IPS DF 4.7 (cell line): ENCODE data around the gene CTIF.

Experiments
- DNase-seq: peaks from one replicate; pipeline ENCODE4 v3.0.0-alpha.2; 2013; ENCODE audit warnings: low spot score; ENCODE audit errors: extremely low read depth

The CTIF gene

DNA sequence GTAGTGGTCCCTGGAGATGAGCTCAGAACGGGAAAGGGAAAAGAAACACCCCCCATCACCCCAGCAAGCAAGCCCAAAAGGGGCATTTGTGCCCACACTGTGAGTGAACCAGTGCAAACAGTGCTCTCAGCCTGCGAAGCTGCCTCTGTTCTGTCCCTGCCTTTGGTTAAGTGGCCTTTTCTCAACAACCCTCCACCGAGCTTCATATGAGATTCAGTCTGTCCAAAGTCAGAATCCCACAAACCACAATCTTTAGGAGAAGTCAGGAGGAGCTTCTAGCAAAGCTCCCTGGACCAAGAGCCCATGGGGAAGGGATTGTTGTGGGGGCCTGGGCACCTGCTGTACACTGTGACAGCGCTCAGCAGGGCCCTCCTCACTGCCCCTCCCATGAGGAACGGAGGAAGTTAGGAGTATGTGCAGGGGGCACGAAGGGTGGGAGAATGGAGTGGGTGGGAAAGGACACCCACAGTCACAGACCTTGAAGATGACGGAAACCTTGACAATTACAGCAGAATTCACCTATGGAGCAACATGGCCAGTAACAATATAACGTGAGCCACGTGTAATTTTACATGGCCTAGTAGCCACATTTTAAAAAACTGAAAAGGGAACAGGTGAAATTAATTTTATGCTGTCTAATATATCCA, 292.4 kb downstream of the CTIF start:
- no peak for DNase-seq

DNA sequence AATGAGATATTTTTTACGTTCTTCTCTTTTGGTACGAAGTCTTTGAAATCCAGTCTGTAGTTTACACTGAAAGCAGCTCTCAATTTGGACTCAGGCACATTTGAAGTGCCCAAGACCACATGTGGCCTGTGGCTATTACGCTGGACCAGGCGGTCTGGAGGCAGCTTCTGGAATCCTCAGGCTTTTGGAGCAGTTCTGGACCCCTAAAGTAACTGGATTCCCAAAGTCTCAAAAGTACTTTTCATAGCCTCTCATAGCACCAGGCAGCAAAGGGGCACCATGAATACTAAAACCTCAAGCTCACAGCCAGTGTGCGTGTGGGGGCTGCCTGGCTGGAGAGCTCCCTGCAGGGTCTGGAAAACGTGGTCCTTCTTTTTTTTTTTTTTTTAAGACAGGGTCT, 293.0 kb downstream of the CTIF start:
- no peak for DNase-seq

GRCh38 chr18:48832938-48833700, 294.3 kb downstream of the CTIF start:
- no peak for DNase-seq

GRCh38 chr18:48833701-48834412, 295.0 kb downstream of the CTIF start:
- no peak for DNase-seq

DNA sequence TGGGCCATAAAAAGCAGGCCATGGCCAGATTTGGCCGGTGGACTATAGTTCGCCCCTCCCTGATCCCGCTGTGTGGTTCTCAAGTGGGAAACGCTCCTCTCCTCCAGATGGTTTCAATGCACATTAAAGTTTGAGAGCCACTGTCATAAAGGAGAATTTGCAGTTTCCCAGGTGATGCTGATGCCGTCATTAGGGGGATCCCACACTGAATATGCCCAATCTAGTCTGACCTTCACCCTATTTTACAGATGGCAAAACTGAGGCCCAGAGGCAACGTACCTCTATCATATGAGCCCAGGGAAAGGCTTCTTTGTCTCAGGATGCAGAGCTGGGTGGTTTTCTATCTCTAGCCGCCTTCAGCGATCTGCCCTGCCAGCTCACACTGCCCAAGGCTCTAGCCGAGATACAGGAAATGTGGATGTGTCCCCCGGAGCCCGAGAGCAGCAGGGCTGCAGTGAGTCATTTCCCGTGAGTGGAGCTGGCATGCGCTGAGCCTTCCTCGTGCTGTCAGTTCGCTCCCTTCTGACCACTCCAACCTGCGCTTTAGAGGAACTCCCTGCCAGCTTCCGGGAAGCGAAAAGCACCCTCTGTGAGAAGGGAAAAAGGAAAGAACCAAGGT, 295.7 kb downstream of the CTIF start:
- no peak for DNase-seq

DNA sequence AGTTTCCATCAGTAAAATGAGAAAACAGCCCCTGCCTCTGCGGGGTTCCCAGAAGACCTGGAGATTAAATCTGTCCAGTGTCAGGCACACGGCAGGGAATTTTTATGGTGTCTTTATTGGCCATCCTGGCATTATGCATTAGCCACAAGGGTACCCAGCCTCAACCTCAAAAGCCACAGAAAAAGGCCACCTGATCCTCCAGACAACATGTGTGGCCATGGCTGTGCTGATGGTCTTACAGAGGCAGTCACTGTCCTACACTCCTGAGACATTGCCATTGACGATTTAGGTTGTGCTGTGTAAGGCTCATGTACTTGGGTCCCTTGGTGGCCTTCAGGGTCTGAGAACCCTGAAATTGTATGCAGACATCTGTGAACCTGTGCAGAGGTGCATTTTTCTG, 296.3 kb downstream of the CTIF start:
- DNase-seq, result no peak

- no peak for DNase-seq
Measured at GRCh38 chr18:48835745-48836170, 296.9 kb downstream of the CTIF start.

GRCh38 chr18:48836231-48836805, 297.5 kb downstream of the CTIF start:
- no peak for DNase-seq

DNA sequence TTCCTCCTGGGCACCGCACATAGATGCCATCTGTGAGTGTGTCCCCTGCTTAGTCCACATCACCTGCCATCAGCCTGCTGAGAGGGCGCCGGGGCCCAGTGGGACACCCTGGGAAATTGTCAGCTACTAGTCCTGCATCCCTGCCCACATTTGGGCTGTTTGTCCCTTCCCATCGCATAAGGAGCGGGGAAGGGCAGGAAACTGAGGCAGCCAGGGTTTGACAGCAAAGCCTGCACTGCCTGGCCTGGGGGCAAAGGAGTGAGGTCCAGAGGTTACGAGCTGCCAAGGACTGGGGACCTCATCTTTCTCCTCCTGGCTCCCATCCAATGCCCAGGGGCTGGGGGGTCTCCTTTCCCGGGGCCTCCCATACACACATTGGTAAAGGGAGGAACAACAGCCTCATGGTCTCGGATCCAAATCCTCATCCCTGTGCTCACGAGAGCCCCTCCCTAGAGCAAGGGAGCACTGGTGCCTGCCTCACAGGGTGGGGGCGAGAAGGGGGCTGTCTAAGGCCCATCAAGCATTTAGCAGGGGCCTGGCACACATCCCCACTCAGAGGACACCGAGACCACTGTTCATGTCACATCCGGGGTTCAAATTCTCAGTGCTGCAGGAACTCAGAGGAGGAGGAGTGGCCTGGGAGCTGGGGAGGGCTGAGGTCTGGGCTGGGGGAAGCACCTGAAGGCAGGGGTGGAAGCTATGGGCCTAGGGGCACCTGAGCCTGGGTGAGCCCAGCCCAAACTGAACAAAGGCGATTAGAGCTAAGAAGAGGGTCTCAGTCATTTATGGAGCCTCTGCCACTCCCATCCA, 298.2 kb downstream of the CTIF start:
- DNase-seq, result no peak

GRCh38 chr18:48837676-48838075, 298.8 kb downstream of the CTIF start:
- DNase-seq, result no peak

- DNase-seq, result no peak
Measured at GRCh38 chr18:48838166-48838775, 299.4 kb downstream of the CTIF start.

DNA sequence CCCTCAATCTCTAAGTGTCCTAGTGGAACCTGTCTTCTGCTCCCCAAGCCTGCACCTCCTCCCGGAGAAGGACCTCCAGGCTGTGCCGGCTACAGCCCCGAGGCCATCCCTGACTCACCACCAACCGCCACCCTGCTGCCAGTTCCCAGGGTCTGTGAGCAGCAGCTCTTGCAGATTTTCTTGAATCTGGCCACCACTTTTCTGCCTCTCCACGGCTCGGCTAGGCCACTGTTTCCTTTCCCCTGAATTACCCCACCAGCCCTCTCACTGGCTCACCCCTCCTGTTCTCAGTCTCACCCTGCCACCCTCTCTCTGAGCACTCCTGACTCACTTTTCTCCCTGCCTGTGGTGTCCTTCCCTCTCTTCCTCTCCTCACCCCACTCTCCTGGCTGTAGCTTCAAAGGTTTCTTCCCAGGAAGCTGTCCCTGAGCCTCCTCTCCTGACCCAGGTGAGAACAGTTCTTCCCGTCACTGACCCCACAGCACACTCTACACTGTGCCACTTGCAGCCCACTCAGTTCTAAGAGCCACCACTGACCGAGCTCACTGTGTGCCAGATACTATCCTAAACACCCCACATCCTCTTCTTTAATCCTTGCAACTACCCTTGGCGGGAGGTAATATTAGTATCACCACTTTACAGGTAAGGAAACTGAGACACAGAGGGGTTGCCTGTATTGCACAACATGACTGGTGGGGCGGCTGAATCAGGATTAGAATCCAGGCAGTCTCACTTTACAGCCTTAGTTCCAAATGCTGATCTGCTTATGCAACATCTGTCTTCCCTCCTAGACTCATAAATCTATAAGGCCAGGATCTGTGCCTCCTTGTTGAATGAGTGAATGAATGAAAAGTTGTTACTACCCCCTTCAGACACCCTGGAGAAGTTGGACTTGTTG, 300.3 kb downstream of the CTIF start:
- DNase-seq, result no peak

GRCh38 chr18:48839819-48840490, 301.1 kb downstream of the CTIF start:
- DNase-seq, result no peak

DNA sequence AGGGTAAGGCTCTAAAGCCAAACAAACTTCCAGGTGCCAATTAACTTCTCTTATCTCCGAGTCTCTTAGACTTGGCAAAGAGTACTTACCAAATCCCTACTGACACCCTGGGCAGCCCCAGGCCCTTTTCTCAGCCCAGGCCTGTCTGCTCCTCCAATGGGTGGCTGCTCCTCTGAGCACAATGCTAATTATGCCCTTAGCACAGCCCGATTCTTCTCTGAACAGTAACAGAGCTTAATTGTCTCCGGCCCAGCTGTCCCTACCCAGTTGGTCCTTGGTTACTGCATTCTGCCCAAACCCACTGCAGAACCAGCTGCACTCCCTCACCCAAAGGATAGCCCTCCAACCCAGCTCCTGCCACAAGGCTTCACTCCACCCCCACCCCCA, 301.7 kb downstream of the CTIF start:
- DNase-seq, result no peak

DNA sequence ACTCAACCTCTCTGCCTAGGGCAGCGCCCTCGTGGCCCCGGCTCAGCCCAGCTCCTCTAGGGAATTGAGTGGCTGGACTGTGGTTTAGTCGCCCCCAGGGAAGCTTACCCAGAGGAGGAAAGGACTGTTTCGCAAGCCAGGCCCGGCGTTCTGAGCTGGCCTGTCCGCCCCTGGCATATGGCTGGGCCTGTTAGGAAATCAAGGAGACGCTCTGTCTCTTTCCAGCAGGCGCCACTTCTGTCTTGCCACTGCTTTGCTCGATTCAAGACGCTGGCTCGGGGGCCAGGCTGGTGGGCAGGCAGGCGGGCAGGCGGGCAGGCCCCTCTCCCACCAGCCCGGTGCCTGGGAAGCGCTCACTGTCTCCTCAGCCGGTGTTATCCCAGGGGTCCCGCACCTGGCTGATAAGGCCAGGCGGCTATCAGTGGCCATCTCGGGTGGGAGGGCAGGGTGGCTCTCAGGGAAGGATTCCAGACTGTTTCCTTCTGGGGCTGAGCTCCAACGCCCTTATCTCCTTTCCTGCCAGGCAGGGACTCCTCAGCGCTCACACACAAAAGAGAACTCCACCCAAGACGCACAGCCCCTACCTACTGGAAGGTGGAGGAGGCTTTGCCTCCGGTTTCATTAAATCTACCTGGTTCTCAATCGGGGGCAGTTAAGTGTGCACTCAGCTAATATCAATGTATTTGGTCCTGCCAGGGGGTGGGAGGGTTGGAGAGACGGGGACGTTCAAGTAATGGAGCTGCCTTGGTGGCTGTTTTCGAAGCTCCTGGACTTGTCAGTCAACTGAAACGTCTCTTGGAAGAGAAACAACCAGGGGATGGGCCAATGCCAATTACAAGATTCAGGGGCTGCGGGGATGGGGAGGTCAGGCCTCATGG, 302.8 kb downstream of the CTIF start:
- no peak for DNase-seq

- no peak for DNase-seq
Measured at GRCh38 chr18:48842259-48843061, 303.6 kb downstream of the CTIF start.

GRCh38 chr18:48843162-48843561, 304.3 kb downstream of the CTIF start:
- no peak for DNase-seq
